H9 (cell line): ENCODE measurements around the gene TMEM50B. TPM values are rescaled to one million over a fixed set of nuclear protein-coding genes. Genes with fewer than 3 reads are reported as not detected.

ENCODE experiments used
- DNase-seq: peaks from one replicate; pipeline ENCODE4 v3.0.0-alpha.2; 2017
- H2AFZ ChIP-seq: one replicate; pipeline ENCODE4 v1.6.1; 2013; ENCODE audit warnings: mild to moderate bottlenecking, low read length, control low read depth, moderate library complexity
- H2AK5ac ChIP-seq: 2 replicates; pipeline ENCODE4 v1.6.1; 2013; ENCODE audit warnings: low read length, control low read depth, mixed read lengths; ENCODE audit not compliant: insufficient read length
- H2BK120ac ChIP-seq: one replicate; pipeline ENCODE4 v1.6.1; 2013; ENCODE audit warnings: low read depth, mild to moderate bottlenecking, low read length, control low read depth, inconsistent platforms; ENCODE audit not compliant: poor library complexity, severe bottlenecking
- H2BK12ac ChIP-seq: 2 replicates; pipeline ENCODE4 v1.6.1; 2013; ENCODE audit warnings: low read length, control low read depth, mixed read lengths, low read depth; ENCODE audit not compliant: insufficient read length
- H2BK15ac ChIP-seq: 2 replicates; pipeline ENCODE4 v1.6.1; 2013; ENCODE audit warnings: low read depth, low read length, control low read depth
- H2BK20ac ChIP-seq: one replicate; pipeline ENCODE4 v1.6.1; 2013; ENCODE audit warnings: low read depth, mild to moderate bottlenecking, low read length, control low read depth, inconsistent platforms; ENCODE audit not compliant: poor library complexity, severe bottlenecking
- H2BK5ac ChIP-seq: 2 replicates; pipeline ENCODE4 v1.6.1; 2013; ENCODE audit warnings: low read length, control low read depth, mixed read lengths; ENCODE audit not compliant: insufficient read length
- H3K14ac ChIP-seq: 2 replicates; pipeline ENCODE4 v1.6.1; 2013; ENCODE audit warnings: low read length, control low read depth; ENCODE audit not compliant: insufficient read depth
- H3K18ac ChIP-seq: 2 replicates; pipeline ENCODE4 v1.6.1; 2013; ENCODE audit warnings: low read depth, mild to moderate bottlenecking, mixed read lengths, low read length, control low read depth; ENCODE audit not compliant: insufficient read length
- H3K23ac ChIP-seq: 2 replicates; pipeline ENCODE4 v1.6.1; 2013; ENCODE audit warnings: low read length, control low read depth, mixed read lengths, low read depth; ENCODE audit not compliant: insufficient read length
- H3K23me2 ChIP-seq: 2 replicates; pipeline ENCODE4 v1.6.1; 2013; ENCODE audit warnings: low read depth, mild to moderate bottlenecking, mixed read lengths, low read length, control low read depth; ENCODE audit not compliant: insufficient read length, poor library complexity, severe bottlenecking
- H3K27ac ChIP-seq: 2 replicates; pipeline ENCODE4 v1.5.1; 2013; ENCODE audit warnings: low read length, control low read depth, mixed read lengths, low read depth; ENCODE audit not compliant: insufficient read length
- H3K27me3 ChIP-seq: 2 replicates; pipeline ENCODE4 v1.6.1; 2013; ENCODE audit warnings: low read length, control low read depth, inconsistent platforms; ENCODE audit not compliant: insufficient read depth
- H3K4ac ChIP-seq: 2 replicates; pipeline ENCODE4 v1.6.1; 2013; ENCODE audit warnings: low read depth, mild to moderate bottlenecking, control low read depth, inconsistent platforms, low read length, moderate library complexity
- H3K4me1 ChIP-seq: 2 replicates; pipeline ENCODE4 v1.6.1; 2013; ENCODE audit warnings: low read length, control low read depth, inconsistent platforms; ENCODE audit not compliant: insufficient read depth
- H3K4me2 ChIP-seq: 2 replicates; pipeline ENCODE4 v1.6.1; 2013; ENCODE audit warnings: low read length, control low read depth, mixed read lengths; ENCODE audit not compliant: insufficient read length, insufficient read depth
- H3K56ac ChIP-seq: 2 replicates; pipeline ENCODE4 v1.6.1; 2013; ENCODE audit warnings: low read depth, mild to moderate bottlenecking, mixed read lengths, low read length, control low read depth; ENCODE audit not compliant: insufficient read length
- H3K79me1 ChIP-seq: 2 replicates; pipeline ENCODE4 v1.6.1; 2013; ENCODE audit warnings: low read depth, mild to moderate bottlenecking, moderate library complexity, low read length, control low read depth, inconsistent platforms; ENCODE audit not compliant: insufficient read depth, poor library complexity, severe bottlenecking
- H3K79me2 ChIP-seq: 2 replicates; pipeline ENCODE4 v1.6.1; 2013; ENCODE audit warnings: low read length, control low read depth, inconsistent platforms; ENCODE audit not compliant: insufficient read depth
- H3K9ac ChIP-seq: 2 replicates; pipeline ENCODE4 v1.6.1; 2013; ENCODE audit warnings: low read length, control low read depth, mixed read lengths; ENCODE audit not compliant: insufficient read length; ENCODE audit errors: extremely low read depth
- H3K9me3 ChIP-seq: one replicate; pipeline ENCODE4 v1.6.1; 2013; ENCODE audit warnings: low read depth, low read length, inconsistent platforms; ENCODE audit not compliant: control insufficient read depth
- H3T11ph ChIP-seq: one replicate; pipeline ENCODE4 v1.6.1; 2013; ENCODE audit warnings: mild to moderate bottlenecking, low read length, control low read depth, inconsistent platforms
- H4K20me1 ChIP-seq: one replicate; pipeline ENCODE4 v1.6.1; 2013; ENCODE audit not compliant: control insufficient read depth, insufficient read length, insufficient read depth
- H4K5ac ChIP-seq: 2 replicates; pipeline ENCODE4 v1.6.1; 2013; ENCODE audit warnings: low read depth, mild to moderate bottlenecking, mixed read lengths, low read length, control low read depth; ENCODE audit not compliant: insufficient read length
- H4K8ac ChIP-seq: replicated peaks from 2 replicates; pipeline ENCODE4 v1.6.1; 2013; ENCODE audit warnings: low read length, control low read depth, mixed read lengths, low read depth; ENCODE audit not compliant: insufficient read length
- H4K91ac ChIP-seq: 2 replicates; pipeline ENCODE4 v1.6.1; 2013; ENCODE audit warnings: low read depth, mild to moderate bottlenecking, moderate library complexity, mixed read lengths, low read length, control low read depth; ENCODE audit not compliant: insufficient read length
- H3K27ac Mint-ChIP-seq, 3 experiments: 2 replicates in 2 of 3; 3 replicates in 1 of 3; pipeline ENCODE4 v1.8.0; 2020 to 2021; ENCODE audit warnings: mixed read lengths in 3 of 3, mild to moderate bottlenecking in 1 of 3, moderate library complexity in 1 of 3
- H3K27me3 Mint-ChIP-seq: 2 replicates; pipeline ENCODE4 v1.8.0; 2021; ENCODE audit warnings: low read depth, mild to moderate bottlenecking, moderate library complexity, mixed read lengths
- H3K36me3 Mint-ChIP-seq, 3 experiments: 2 replicates in 2 of 3; 3 replicates in 1 of 3; pipeline ENCODE4 v1.8.0; 2020 to 2021; ENCODE audit warnings: low read depth in 3 of 3, mixed read lengths in 3 of 3; ENCODE audit not compliant: insufficient read depth in 1 of 3
- H3K4me1 Mint-ChIP-seq, 2 experiments: 2 replicates each; pipeline ENCODE4 v1.8.0; 2020; ENCODE audit warnings: mixed read lengths in 2 of 2
- H3K4me3 Mint-ChIP-seq, 2 experiments: 2 replicates in 1 of 2; 3 replicates in 1 of 2; pipeline ENCODE4 v1.8.0; 2020 to 2021; ENCODE audit warnings: mild to moderate bottlenecking in 2 of 2, mixed read lengths in 2 of 2, moderate library complexity in 1 of 2
- H3K9me3 Mint-ChIP-seq, 2 experiments: 2 replicates in 1 of 2; 3 replicates in 1 of 2; pipeline ENCODE4 v1.8.0; 2020; ENCODE audit warnings: mild to moderate bottlenecking in 2 of 2, mixed read lengths in 2 of 2, moderate library complexity in 1 of 2
- WGBS: extraction: QIAGEN DNeasy Blood & Tissue Kit; methylation state at CpG from one replicate; pipeline ENCODE4 v1.1.7; 2013; ENCODE audit warnings: missing lambda C conversion rate, low lambda C conversion rate, mixed read lengths; ENCODE audit not compliant: insufficient read length; ENCODE audit errors: extremely low coverage; 5-methylcytosine and 5-hydroxymethylcytosine counted together
- total RNA-seq: library from RNA; stranded (reverse); gene quantifications from 2 replicates; pipeline ENCODE4 v1.2.1, GENCODE V29; 2021
- TF ChIP-seq, protein P1 (sequence below): fragments of 200-600 bp; sonication (generic); conservative IDR thresholded peaks from 3 replicates; pipeline ENCODE4 v1.8.0; 2021; ENCODE audit warnings: antibody characterized with exemption, mild to moderate bottlenecking

TMEM50B gene
- total RNA-seq, 1 experiment from 2014 or later: 17.6 TPM

DNA sequence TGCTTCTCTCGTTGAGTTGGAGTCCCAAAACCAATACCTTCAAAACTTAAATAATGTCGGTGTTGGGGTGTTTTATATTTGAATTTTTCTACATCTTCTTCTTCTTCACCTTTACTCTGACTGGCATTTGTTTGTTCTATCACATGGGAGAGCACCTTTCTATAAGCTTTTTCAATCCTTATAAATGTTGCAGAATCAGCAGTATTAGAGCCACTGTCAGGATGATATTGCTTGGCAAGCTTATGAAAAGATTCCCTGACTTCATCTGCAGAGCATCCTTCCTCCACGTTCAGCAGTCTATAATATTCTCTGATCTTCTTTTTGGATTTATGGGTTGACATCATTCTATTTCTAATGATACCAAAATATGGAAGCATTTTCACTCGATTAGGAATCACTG, 9.2 kb upstream of the TMEM50B start:
- H3K4me3 Mint-ChIP-seq: no peak overlapping the region
- Histone ChIP-seq H3K14ac (no peak overlapping the region), H3K4me1 (0 out of 2 replicates have a peak, but pooled peaks cover 2% of the 10 kb centered on the region), H3K4ac (no peak overlapping the region), H3K79me2 (no peaks in the 10 kb centered on the region), H3K27me3 (no peaks in the 10 kb centered on the region), H4K91ac (no peak overlapping the region), H3K9ac (no peak overlapping the region), H2BK120ac (no peak overlapping the region), H2BK12ac (no peak overlapping the region), H4K8ac (no peak overlapping the region), H2AK5ac (no peak overlapping the region), H3K23me2 (peaks cover 7% of the 10 kb centered on the region), H3K56ac (no peak overlapping the region), H3K27ac (no peak overlapping the region), H4K5ac (no peak overlapping the region), H3K4me2 (no peak overlapping the region), H4K20me1 (no peaks in the 10 kb centered on the region), H3K23ac (no peak overlapping the region), H2AFZ (no peak overlapping the region), H2BK20ac (no peak overlapping the region), H3K9me3 (no peaks in the 10 kb centered on the region), H2BK5ac (no peak overlapping the region), H3K18ac (no peak overlapping the region), H3K79me1 (no peaks in the 10 kb centered on the region), H3T11ph (no peak overlapping the region), H2BK15ac (no peak overlapping the region)
- H3K27ac Mint-ChIP-seq: no peak overlapping the region
- peaks cover 0 to 13% (median 11%) of the 10 kb centered on the region in 3 experiments; a peak in 5 of 7 replicates for H3K36me3 Mint-ChIP-seq
- WGBS: no CpG with 5 or more reads among the region's 4 CpGs
- no peaks in the 10 kb centered on the region for H3K27me3 Mint-ChIP-seq
- H3K9me3 Mint-ChIP-seq: no peaks in the 10 kb centered on the region; a peak in 1 of 5 replicates
- peaks cover 9 to 10% of the 10 kb centered on the region in 2 experiments for H3K4me1 Mint-ChIP-seq
- DNase-seq: no peak
- TF ChIP-seq, protein P1, sequence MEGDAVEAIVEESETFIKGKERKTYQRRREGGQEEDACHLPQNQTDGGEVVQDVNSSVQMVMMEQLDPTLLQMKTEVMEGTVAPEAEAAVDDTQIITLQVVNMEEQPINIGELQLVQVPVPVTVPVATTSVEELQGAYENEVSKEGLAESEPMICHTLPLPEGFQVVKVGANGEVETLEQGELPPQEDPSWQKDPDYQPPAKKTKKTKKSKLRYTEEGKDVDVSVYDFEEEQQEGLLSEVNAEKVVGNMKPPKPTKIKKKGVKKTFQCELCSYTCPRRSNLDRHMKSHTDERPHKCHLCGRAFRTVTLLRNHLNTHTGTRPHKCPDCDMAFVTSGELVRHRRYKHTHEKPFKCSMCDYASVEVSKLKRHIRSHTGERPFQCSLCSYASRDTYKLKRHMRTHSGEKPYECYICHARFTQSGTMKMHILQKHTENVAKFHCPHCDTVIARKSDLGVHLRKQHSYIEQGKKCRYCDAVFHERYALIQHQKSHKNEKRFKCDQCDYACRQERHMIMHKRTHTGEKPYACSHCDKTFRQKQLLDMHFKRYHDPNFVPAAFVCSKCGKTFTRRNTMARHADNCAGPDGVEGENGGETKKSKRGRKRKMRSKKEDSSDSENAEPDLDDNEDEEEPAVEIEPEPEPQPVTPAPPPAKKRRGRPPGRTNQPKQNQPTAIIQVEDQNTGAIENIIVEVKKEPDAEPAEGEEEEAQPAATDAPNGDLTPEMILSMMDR: no peak
